AG09319 (cell line): ENCODE results near the gene DYRK1A.

Experiments used
- DNase-seq: peaks from one replicate; pipeline ENCODE4 v3.0.0-alpha.2; 2010; ENCODE audit warnings: low read depth; ENCODE audit errors: extremely low read depth
- TF ChIP-seq, protein P1 (sequence below): IDR thresholded peaks from 2 replicates; pipeline ENCODE4 v1.5.1; 2011; ENCODE audit warnings: low read depth, mild to moderate bottlenecking, inconsistent platforms, low read length, moderate library complexity

Gene DYRK1A

DNA sequence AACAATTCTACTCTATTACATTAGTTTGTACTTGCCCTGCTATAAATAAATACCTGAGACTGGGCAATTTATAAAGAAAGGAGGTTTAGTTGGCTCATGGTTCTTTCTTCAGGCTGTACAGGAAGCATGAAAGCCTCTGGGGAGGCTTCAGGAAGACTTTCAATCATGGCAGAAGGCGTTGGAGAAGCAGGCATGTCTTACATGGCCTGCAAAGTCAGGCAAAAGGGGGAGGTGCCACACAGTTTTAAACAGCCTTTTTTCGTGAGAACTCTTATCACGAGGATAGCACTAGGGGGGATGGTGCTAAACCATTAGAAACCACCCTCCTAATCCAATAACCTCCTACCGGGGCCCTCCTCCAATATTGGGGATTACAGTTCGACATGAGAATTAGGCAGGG lies 102.9 kb downstream of the DYRK1A start:
- TF ChIP-seq, protein P1, sequence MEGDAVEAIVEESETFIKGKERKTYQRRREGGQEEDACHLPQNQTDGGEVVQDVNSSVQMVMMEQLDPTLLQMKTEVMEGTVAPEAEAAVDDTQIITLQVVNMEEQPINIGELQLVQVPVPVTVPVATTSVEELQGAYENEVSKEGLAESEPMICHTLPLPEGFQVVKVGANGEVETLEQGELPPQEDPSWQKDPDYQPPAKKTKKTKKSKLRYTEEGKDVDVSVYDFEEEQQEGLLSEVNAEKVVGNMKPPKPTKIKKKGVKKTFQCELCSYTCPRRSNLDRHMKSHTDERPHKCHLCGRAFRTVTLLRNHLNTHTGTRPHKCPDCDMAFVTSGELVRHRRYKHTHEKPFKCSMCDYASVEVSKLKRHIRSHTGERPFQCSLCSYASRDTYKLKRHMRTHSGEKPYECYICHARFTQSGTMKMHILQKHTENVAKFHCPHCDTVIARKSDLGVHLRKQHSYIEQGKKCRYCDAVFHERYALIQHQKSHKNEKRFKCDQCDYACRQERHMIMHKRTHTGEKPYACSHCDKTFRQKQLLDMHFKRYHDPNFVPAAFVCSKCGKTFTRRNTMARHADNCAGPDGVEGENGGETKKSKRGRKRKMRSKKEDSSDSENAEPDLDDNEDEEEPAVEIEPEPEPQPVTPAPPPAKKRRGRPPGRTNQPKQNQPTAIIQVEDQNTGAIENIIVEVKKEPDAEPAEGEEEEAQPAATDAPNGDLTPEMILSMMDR = no peak
- no peak for DNase-seq

GRCh38 chr21:37472581-37472980 lies 106.0 kb downstream of the DYRK1A start:
- no peak for DNase-seq
- TF ChIP-seq, protein P1 = no peak

- TF ChIP-seq, protein P1 = no peak
- DNase-seq = no peak
These were observed 106.9 kb downstream of the DYRK1A start for GRCh38 chr21:37473491-37473890.

DNA sequence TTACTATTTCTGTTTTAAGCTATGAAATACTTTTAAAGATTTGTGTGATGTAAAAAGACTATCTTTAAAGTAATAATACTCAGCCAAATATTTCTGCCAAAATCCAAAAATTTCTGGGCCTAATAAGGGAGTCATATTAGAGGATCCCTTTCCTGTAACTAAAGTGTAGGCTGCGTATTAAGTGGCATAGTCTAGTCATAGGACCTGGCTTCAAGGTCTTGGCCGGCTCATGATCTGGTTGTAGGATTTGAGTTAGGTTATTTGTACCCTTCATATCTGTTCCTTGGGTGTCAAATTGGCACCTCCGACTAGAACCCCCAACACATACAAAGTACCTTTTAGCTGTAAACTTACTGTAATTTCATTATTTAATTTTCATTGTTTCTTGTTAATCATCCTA lies 107.8 kb downstream of the DYRK1A start:
- DNase-seq = no peak
- TF ChIP-seq, protein P1 = no peak

DNA sequence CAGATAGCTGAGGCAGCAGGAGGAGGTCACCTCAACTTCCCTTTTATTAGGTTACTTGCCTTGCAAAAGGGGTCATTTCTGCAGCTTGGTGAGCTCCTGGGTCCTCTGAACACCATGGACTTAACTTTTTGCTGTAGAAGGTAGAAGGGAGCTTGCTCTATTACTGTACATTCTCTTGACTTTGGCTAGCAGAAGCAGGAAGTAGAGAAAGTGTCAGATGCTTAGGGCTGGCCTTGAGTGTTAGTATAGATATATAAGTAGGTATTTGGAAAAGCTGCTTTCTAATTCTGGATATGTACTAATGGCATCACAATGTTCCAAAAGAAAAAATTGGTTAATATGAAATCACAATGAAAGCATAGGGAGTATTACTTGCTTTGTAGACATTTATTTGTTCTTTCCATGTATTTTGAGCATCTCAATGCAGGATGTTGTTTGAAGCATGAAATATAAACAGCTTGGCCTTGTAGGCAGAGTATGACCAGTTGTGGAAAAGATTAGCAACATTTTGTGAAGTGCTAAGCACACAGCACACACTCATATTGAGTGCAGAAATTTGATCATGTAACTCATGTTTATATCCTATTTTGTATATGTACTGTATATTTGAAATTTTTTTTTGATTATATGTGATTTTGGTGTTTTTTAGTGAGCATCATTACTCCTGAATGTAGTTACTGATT lies 108.8 kb downstream of the DYRK1A start:
- no peak for DNase-seq
- TF ChIP-seq, protein P1 = no peak

DNA sequence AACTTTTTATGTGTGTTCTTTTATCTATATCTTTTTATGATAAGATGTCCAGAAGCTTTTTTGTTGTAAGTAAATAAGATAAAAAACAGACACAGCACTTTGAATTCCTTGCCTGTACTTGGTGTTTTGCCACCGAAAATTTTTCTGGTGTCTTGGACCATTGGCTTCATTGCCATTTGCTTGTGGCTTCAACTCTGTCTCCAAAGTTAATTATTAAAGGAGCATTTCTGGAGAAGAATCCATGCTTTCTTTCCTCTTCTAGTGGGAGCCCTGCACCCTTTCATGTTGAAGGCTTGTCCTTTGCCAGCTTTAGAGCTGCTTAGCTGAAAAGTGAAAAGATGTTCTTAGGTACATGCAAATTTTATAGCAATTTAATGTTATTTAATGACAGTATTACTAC lies 112.2 kb downstream of the DYRK1A start:
- TF ChIP-seq, protein P1 = no peak

DNA sequence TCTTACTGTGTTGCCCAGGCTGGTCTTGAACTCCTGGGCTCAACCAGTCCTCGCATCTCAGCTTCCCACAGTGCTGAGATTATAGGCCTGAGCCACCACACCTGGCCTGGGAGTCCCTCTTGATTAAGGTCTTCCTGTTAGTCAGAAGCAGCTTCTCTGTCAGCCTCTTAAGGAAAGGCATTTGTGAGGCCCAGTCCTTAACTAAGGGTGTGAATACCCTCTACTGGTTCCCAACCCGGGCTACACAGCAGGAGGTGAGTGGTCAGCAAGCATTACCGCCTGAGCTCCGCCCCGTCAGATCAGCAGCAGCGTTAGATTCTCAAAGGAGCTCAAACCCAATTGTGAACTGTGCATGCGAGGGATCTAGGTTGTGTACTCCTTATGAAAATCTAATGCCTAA lies 117.2 kb downstream of the DYRK1A start:
- no peak for DNase-seq

More for the DNA sequence above, 112.2 kb downstream of the DYRK1A start:
- no peak for DNase-seq

More for the DNA sequence above, 117.2 kb downstream of the DYRK1A start:
- TF ChIP-seq, protein P1 = no peak
